ENCODE measurements around the gene OGDHL. TPM values are rescaled to one million over a fixed set of nuclear protein-coding genes. Genes with fewer than 3 reads are reported as not detected.

OGDHL gene
- total RNA-seq, 1 donor from 2014 or later: 10.1 TPM

DNA sequence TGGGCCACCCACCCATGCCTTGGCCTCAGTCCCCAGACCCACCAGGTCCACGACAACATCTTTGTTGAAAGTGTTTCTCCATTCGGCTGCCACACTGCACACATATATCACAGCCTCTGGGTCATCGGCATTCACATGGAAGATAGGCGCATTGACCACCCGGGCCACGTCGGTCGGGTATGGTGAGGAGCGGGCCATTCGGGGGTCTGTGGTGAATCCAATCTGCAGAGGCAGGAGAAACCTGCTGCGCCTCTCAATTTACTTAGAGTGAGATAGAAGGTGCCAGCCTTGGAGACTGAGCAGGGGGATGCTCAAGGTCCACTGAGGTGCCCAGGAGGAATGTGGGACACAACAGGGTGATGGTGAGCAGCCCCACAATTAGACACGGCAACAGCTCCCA is 16.4 kb downstream of the OGDHL start:
- no peak for DNase-seq (ENCODE audit: low read depth, low spot score)
- H3K27me3 Mint-ChIP-seq (ENCODE audit: low read depth): no peaks in the 10 kb centered on the region
- peaks cover 6% of the 10 kb centered on the region for H3K36me3 Mint-ChIP-seq (ENCODE audit: low read depth)
- no peaks in the 10 kb centered on the region for H3K9me3 Mint-ChIP-seq
- H3K27ac Mint-ChIP-seq (ENCODE audit: unreplicated experiment): no peak overlapping the region
- peaks cover 13% of the 10 kb centered on the region for H3K4me1 Mint-ChIP-seq
- TF ChIP-seq, protein P1, sequence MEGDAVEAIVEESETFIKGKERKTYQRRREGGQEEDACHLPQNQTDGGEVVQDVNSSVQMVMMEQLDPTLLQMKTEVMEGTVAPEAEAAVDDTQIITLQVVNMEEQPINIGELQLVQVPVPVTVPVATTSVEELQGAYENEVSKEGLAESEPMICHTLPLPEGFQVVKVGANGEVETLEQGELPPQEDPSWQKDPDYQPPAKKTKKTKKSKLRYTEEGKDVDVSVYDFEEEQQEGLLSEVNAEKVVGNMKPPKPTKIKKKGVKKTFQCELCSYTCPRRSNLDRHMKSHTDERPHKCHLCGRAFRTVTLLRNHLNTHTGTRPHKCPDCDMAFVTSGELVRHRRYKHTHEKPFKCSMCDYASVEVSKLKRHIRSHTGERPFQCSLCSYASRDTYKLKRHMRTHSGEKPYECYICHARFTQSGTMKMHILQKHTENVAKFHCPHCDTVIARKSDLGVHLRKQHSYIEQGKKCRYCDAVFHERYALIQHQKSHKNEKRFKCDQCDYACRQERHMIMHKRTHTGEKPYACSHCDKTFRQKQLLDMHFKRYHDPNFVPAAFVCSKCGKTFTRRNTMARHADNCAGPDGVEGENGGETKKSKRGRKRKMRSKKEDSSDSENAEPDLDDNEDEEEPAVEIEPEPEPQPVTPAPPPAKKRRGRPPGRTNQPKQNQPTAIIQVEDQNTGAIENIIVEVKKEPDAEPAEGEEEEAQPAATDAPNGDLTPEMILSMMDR (conservative IDR thresholded peaks at IDR 0.05): no peak
- no peak overlapping the region for H3K4me3 Mint-ChIP-seq

DNA sequence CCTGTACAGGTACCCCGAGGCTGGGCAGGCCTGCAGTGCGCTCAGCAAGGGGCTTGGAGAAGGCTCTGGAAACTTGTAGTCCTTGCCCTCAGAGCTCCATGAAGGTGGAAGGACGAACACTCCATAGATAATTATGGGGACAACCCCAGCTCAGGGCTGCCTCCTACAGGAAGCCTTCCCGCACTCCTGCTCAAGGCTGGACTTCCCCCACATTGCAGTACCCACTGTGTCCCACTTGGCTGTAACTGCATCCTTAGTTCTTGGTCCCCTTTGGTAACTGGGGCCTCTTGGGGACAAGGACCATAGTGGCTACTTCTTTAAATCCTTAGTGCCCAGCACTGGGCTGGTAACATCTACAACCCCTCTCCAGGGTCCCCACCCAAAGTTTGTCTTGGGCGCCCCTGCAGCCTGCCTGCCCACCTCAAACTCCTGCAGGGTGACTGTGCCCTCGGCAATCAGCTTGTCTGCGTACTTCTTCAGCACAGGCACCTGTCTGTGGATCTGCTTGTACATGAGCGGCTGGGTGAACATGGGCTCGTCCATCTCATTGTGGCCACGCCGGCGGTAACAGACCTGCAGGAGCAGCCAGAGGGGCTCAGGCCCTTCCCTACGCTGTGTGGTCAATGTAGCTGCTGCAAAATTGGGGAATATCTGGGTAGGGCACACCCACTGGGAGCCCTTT is 17.1 kb downstream of the OGDHL start:
- H3K9me3 Mint-ChIP-seq: no peaks in the 10 kb centered on the region
- TF ChIP-seq, protein P1 (conservative IDR thresholded peaks at IDR 0.05): no peak
- H3K4me3 Mint-ChIP-seq: no peak overlapping the region
- H3K27ac Mint-ChIP-seq (ENCODE audit: unreplicated experiment): no peak overlapping the region
- H3K36me3 Mint-ChIP-seq (ENCODE audit: low read depth): peaks cover 6% of the 10 kb centered on the region
- H3K4me1 Mint-ChIP-seq: peaks cover 13% of the 10 kb centered on the region
- DNase-seq (ENCODE audit: low read depth, low spot score): no peak
- H3K27me3 Mint-ChIP-seq (ENCODE audit: low read depth): no peaks in the 10 kb centered on the region

DNA sequence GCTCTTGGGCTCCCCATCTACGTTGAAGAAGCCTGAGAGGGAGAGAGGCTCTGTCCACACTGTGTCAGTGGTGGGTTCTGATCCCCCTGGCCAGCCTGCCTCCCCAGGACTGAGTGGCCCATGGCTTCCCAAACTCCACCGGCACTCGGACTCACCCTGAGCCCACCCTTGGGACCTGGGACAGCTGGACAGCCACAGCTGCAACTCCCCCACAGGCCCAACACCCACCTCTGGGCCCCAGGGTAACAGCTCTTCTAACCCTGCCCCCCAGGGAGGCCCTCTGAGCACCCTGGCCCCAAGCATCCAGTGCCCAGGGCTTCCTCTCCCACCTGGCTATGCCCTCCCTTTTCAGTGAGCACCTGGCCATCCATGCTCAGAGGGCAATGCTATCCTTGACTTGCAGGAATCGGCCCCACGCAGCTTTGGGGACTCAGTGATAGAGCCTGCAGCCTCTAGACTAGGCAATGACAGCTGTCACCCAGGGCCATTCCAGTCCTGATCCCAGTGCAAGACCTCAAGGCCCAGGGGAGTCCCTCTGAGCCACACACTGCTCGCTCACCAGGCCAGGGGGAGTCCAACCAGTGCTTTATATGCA is 17.9 kb downstream of the OGDHL start:
- Mint-ChIP-seq H3K36me3 (ENCODE audit: low read depth) (peaks cover 6% of the 10 kb centered on the region), H3K4me1 (peaks cover 13% of the 10 kb centered on the region), H3K27me3 (ENCODE audit: low read depth) (no peaks in the 10 kb centered on the region), H3K27ac (ENCODE audit: unreplicated experiment) (no peak overlapping the region), H3K9me3 (no peaks in the 10 kb centered on the region), H3K4me3 (no peak overlapping the region)
- DNase-seq (ENCODE audit: low read depth, low spot score): no peak
- TF ChIP-seq, protein P1 (conservative IDR thresholded peaks at IDR 0.05): no peak

DNA sequence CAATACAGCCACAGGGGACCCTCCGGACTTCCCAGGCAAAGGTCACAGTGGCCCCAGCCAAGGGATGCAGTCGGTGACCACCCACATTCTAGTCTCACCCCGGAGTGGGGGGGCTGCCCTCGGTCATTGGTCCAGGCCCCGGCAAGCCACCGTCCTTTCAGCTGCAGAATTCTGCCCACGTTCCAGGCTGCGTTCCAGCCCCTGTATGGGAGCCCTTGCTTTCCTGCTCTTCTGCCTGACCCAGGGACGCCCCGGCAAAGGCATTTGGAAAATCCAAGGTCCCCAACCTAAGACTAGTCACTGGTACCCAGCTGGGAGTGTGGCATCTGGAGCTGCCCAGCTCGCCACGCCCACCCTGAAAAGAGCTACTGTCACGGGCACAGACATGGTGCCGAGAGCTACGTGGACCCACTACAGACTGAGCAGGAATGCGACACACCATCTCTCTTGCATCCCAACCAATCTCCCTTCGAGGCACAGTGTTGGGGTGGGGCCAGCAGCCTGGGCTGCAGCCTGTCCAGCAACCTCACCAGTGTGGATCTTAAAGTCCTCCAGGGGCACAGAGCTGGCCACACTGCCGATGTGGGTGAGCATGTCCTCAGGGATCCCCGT is 18.6 kb downstream of the OGDHL start:
- Mint-ChIP-seq H3K36me3 (ENCODE audit: low read depth) (peaks cover 6% of the 10 kb centered on the region), H3K4me3 (no peak overlapping the region), H3K4me1 (peaks cover 13% of the 10 kb centered on the region), H3K27ac (ENCODE audit: unreplicated experiment) (no peak overlapping the region), H3K9me3 (no peaks in the 10 kb centered on the region), H3K27me3 (ENCODE audit: low read depth) (no peaks in the 10 kb centered on the region)
- DNase-seq (ENCODE audit: low read depth, low spot score): no peak
- TF ChIP-seq, protein P1 (conservative IDR thresholded peaks at IDR 0.05): no peak

DNA sequence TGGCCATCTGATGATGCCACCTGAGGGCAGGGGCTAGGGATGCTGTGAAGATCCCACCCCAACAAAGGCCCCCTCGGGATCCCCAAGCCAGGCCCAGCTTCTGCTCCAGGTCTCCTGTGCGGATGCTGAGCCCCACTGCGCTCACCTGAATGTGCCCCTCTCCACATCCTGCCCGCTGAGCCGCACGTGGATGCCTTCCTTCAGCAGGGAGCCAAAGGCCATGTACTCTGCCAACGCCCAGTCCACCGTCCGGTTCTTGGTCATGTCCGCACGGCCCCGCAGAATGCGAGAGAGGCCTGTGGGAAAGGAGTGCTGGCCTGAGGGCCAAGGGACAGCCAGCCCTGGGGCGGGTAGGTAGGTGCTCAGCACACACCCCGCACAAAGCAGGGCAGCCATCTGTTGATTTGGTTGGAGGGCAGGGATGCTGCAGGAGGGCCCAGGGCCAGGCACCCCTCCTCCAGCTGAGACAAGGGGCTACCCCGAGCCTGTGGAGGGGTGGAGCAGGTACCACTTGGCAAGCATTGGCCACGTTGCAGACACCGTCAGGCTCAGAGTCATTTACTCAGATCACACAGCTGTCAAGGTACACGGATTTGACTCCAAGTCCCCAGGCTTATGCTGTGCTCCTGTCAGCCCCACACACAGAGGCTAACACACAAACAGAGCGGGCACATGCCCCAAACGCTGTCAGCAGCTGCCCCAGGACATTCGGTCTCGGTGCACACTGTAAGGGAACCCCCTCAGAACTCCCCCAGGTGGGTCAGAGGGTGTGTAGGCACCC is 19.2 kb downstream of the OGDHL start:
- DNase-seq (ENCODE audit: low read depth, low spot score): no peak
- H3K36me3 Mint-ChIP-seq (ENCODE audit: low read depth): peaks cover 6% of the 10 kb centered on the region
- no peaks in the 10 kb centered on the region for H3K9me3 Mint-ChIP-seq
- no peak overlapping the region for H3K4me3 Mint-ChIP-seq
- no peaks in the 10 kb centered on the region for H3K27me3 Mint-ChIP-seq (ENCODE audit: low read depth)
- peaks cover 7% of the 10 kb centered on the region for H3K4me1 Mint-ChIP-seq
- TF ChIP-seq, protein P1 (conservative IDR thresholded peaks at IDR 0.05): no peak
- no peak overlapping the region for H3K27ac Mint-ChIP-seq (ENCODE audit: unreplicated experiment)

All from neural crest cell (in vitro differentiated cells).